Activated CD8-positive, alpha-beta memory T cell treated with anti-CD3 and anti-CD28 coated beads for 48 hours (primary cell): ENCODE data around the gene SPTLC1.
"Not testable (repeated sequence)": the region's sequence is repeated elsewhere in the genome, so short reads cannot be mapped to it uniquely, and the experiment has no call there.

Experiments
- DNase-seq, 3 experiments: peaks; one replicate each; pipeline ENCODE4 v3.0.0-alpha.2; 2020; ENCODE audit warnings: low read depth in 2 of 3, low spot score in 2 of 3

SPTLC1 gene

DNA sequence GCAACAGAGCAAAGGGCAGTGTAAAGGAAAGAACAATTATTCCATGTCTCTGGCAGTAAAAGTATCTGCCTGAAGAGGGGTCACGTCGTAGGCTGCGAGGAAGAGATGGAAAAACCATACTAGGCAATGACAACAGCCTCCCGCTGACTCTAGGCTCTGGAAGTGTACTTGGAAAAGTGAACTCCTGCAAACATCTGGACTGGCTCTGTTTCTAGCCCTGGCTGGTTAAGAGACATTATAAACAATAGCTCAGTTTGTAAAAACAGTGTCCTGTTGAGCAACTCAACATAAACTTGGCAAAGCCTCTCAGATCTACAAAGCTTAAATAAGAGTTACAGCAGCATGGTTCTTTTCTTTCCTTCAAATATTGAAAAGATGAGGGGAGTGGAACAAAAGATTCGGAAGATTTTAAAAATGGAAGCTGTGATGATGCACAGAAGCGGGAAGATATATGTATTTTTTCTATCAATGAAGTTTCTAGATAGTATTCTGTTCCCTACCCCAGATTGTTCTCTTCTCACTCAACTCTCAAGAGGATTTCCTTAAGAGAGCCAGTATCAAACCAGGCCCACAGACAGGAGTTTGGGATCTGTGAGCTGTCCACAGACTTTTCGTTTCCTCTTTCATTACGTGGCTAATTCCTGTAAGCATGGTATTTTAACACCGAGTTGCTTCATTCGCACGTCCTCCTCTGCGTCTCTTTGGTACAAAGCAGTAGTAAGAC, 79.4 kb downstream of the SPTLC1 start:
- DNase-seq: no peak

DNA sequence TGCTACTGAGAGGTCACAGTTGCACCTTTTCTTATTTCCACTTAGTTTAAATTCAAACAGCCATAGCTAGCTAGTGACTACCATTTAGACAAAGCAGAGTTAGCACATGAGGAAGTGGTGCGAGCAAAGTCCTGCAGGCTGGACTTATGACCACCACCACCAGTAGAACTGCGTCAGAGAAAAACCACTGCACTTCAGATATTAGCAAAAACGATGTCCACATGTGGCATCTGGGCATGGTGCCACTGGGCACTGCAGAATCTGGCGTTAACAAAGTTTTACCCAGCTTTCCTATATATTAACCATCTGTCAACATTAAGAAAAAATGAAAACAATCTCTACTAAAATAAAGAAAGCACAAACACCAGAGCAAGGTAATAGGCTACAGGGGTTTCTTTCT, 80.1 kb downstream of the SPTLC1 start:
- no peak for DNase-seq

DNA sequence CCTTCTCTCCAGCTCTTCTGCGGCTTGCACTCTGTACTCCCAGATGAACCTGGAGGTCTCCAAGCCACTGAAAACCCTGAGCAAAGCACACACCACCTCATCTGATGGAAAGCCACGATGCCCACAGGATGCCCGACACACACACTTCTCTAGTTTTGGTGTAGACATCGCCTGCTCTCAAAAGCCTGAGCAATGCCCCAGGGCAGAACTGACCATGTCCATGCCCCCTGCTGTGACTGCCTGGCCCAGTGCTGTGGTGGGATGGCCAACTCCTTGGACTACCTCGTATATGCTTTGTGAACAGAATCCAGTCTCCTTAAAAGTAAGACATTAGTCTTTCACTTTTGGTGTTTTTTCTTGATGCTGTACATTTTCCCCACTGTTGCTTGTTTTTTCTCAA, 81.2 kb downstream of the SPTLC1 start:
- no peak for DNase-seq

DNA sequence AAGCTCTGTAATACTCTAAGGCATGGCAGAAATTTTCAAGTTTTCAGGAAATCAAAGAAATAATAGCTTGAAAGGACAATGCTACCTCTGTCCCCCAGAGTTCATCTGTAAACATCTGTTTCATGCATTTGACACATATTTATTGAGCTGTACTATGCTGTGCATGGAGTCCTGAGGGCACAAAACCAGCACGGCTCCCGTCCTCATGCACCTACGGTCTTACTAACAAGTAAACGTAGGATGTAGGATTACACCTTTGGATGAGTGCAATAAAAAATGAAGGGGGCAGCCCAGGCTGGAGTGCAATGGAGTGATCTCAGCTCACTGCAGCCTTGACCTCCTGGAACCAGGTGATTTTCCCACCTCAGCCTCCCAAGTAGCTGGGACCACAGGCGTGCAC, 81.9 kb downstream of the SPTLC1 start:
- no peak for DNase-seq

DNA sequence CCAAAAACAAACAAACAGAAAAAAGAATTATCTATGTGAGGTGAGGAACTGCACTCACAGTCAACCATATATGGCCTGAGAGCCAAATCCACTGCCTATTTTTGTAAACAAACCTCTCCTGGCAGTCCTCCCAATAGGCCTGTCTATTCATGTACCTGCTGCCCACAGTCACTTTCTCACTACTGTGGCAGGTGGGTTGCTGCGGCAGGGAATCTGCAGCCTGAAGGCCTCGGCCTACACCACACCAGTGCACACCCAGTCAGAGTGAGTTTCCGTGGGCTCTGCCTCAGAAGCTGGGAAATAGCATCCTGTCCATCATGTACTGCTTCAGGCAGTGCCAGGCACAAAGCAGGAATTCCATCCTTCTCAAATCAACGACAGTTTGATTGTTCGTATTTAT, 82.3 kb downstream of the SPTLC1 start:
- DNase-seq: no peak

DNA sequence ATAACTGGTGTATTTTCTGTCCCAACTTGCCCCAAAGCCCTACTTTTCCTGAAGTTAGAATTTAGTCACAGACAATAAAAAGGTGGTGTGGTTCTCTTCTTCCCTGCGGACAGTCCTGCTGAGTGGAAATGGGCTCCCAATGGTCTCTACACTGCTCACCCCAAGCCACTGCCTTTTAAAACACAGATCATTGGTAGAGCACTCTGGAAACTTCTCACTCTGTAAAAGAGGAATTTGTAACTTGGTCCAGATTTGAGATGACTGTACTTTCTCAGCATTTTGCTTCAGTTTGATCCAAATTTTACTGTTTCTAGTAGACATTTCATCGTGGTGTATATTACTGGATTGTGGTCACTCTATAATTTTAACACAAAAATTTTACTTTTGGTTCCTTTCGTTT, 84.8 kb downstream of the SPTLC1 start:
- no peak for DNase-seq

DNA sequence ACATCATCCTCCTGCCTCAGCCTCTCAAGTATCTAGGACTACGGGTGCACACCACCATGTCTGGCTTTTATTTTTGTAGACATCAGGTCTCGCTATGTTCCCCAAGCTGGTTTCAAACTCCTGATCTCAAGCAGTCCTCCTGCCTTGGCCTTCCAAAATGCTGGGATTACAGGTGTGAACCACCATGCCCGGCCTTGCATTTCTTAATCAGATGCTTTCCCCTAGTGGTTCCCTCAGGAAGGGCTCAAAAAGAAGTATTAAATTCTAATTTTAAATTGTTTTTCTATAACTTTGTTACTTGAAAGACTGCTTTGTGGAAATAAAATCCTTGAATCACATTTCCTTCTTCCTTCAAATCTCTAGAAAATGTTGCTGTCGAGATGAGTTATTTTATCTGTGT, 85.7 kb downstream of the SPTLC1 start:
- no peak for DNase-seq

DNA sequence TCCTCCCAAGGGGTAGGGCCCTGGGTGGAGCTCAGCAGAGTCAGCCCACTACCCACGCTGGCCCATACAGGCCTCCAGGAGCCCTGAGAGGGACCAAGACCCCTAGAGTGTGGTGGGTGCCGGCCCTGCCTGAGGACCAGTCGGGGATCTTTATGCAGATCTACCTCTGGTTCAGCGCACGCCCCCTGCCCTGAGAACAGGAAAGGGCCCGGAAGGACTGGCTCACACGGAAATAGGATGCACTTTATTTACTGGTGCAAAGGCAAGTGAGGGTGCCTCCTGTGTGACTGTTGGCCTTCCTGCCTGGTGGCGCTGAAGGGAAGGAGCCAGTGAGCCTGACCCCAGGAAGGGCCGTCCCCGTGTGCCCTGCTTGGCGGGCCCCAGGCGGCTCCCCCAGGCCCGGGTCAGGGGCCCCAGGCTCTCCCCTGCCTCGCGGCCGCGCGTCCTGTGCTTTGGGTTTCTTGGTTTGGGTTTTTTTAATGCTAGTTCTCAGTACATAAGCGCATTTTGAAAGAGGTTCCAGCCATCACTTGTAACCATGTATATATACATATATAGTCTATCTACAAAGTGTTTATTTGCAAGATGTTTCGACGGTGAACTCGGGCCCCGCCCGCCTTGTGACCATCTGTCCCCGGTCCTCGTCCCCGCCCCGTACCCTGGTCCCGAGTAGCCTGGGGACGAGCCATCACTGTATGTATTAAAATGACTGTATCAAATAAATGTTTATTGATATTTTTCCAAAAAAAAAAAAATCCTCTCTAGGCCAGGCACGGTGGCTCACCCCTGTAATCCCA, 88.8 kb downstream of the SPTLC1 start:
- no peak for DNase-seq

DNA sequence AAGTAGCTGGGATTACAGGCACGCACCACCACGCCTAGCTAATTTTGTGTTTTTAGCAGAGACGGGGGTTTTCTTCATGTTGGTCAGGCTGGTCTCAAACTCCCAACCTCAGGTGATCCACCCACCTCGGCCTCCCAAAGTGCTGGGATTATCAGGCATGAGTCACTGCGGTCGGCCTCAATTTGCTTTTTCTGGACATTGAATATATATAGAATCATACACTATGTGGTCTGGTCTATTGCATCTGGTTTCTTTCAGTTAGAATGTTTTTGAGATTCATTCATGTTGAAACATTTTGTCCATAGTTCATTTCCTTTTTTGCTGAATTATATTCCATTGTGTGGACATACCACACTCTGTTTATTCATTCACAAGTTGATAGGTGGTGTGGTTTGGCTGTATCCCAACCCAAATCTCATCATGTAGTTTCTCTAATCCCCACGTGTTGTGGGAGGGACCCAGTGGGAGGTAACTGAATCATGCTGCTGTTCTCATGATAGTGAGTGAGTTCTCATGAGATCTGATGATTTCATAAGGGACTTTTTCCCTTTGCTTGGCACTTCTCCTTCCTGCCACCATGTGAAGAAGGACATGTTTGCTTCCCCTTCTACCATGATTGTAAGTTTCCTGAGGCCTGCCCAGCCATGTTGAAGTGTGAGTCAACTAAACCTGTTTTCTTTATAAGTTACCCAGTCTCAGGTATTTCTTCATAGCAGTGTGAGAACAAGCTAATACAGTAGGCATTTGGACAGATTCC, 93.2 kb downstream of the SPTLC1 start:
- DNase-seq: not testable (repeated sequence)

DNA sequence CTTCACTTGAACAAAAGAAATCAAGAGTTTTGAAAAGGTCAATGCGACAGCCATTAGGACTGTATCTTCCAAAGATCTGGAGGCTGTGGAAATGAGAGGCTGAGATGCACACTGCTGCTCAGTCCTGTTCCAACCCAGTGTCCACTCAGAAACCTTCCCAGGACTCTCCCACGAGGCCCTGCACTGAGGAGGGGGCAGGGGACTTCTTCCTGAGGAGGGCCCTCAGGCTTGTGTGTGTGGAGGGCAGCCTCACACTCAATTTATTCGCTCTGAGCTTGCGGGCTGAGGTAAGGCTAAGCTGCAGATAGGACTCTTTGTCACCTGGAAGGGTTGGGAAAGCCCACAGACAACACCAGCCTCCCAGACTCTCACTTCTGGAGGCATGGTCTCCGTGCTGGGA, 95.6 kb downstream of the SPTLC1 start:
- DNase-seq: no peak

DNA sequence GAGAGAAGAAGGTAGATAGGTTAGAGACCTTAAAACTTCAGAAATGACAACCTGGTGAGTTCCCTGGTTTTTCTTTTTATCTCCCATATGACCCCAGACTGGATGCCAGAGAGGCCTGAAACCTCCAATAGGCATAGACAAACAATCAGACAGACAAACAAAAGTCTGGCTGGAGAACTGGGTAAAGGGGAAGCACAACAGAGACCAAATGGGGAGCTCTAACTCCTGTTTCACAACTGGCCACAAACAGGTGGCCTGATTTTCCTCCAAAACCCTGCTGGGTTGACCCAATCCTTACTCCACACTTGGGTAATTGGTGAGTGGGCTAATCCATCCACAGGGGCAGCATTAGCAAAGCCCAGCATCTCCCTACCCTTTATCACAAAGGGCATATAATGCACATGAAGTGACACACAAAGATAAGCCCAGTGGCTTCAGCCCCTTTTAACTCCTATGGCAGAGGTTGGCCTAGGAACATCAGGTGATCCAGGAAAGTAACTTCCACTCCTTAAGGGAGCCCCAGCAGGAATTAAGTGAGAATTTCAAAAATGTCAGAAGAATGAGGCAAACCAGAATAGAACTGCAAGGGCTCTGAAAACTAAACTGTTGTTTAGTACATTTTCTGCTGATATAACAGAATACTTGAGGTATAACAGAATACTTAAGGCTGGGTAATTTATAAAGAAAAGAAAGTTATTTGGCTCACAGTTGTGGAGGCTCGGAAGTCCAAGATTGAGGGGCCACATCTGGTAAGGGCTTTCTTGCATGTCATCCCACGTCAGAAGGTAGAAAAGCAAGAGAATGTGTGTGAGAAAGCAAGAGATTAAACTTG, 104.3 kb downstream of the SPTLC1 start:
- DNase-seq: no peak

DNA sequence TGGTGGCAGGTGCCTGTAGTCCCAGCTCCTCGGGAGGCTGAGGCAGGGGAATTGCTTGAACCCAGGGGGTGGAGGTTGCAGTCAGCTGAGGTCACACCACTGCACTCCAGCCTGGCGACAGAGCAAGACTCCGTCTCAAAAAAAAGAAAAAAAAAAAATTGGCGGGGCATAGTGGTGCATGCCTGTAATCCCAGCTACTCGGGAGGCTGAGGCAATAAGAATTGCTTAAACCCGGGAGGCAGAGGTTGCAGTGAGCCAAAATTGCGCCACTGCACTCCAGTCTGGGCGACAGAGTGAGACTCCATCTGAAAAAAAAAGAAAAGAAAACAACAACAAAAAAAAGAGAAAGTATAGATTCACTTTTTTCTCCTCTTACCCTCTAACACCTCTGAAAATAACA, 105.0 kb downstream of the SPTLC1 start:
- DNase-seq: not testable (repeated sequence)

DNA sequence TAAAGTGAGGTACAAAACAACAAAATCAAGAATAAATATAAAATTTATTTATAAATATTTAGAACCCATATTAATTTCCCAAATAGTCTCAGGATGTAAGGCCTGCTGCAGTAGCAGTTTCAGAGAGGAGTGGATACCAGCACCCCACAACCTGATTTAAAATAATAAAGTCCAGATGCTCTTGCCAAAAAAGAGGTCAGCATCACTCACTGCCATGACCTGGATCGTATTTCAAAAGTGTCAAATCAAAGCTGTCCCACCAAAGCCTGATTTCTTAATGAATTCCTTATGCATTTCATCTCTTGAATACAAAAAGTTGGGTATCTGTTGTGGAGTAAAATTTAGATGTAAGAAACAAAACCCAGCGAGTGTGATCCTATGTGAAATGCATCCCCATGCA, 107.2 kb downstream of the SPTLC1 start:
- no peak for DNase-seq

DNA sequence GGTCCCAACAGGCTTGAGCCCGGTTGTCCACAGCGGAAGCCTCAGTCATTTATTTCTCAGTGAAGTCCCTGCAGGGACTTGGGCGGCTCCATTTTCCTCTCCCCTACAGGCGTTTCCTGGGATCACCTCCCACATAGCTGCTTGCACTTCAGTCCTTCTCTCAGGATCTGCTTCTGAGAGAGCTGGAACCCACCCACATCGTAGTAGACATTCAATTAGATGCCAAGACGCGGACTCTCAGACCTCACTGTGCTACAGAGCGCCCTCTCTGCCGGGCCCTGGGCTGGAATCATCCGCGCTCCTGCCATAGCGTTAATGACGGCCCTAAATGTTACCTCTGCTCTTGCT, 111.2 kb downstream of the SPTLC1 start:
- DNase-seq: no peak

DNA sequence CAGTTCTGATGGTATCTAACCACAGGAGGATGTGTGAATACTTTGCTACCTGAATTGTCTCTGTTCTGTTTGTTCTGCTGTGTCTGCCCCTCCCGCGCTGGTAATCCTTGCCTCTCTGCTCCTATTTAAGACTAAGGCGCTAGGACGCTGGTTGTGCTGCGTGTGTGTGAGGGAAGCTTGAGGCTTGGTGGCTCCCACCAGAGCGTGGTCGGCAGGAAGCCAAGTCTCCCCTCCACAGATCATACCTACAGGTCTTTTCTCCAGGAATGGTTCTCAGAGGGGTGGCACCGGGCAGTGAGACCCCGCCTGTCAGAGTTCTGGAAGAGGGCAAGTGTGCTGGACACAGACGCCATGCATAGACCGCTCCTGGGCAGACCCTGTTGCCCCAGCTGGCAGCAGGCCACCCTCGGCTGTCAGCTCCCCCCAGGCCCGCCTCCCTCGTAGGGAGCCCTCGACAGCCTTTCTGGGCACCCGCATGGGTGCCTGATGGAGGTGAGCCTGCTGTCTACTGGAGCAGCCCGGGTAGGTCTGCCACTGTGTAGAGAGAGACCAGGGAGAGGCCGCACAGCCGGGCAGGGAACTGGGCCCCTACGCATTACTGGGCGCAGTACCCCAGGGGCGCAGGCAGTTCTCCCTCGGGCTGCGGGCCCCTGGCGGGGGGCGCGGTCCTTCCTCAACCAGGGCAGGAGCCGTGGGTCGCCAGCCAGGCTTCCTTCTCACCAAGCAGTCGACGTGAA, 111.7 kb downstream of the SPTLC1 start:
- DNase-seq: no peak

DNA sequence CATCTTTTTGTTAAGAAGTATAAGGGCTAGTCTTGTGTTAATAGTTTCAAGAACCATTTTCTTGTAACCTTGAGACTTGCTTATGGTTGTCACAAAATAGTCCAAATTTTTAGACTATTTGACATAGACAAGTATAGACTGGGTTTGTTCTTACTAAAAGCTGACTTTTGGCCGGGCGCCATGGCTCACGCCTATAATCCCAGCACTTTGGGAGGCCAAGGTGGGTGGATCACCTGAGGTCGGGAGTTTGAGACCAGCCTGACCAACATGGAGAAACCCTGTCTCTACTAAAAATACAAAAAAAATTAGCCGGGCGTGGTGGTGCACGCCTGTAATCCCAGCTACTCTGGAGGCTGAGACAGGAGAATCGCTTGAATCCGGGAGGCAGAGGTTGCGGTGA, 113.3 kb downstream of the SPTLC1 start:
- not testable (repeated sequence) for DNase-seq

DNA sequence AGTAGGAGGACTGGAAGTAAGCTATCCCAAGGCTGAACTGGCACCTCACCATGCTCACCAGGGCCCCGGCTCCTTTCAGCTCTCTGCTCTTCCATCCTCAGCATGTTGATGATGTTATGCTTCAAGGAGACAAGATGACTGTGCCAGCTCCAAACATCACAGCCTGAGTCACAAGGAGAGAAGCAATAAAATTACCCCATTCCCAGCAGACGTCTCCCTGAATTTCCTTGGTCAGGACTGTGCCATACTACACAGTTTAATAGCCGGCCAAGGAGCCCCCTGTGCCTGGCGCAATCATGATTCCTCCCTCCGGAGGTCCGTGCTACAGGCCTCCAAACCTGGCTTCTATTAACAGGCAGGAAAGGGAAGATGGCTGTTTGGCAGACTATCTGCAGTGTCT, 114.0 kb downstream of the SPTLC1 start:
- no peak for DNase-seq

DNA sequence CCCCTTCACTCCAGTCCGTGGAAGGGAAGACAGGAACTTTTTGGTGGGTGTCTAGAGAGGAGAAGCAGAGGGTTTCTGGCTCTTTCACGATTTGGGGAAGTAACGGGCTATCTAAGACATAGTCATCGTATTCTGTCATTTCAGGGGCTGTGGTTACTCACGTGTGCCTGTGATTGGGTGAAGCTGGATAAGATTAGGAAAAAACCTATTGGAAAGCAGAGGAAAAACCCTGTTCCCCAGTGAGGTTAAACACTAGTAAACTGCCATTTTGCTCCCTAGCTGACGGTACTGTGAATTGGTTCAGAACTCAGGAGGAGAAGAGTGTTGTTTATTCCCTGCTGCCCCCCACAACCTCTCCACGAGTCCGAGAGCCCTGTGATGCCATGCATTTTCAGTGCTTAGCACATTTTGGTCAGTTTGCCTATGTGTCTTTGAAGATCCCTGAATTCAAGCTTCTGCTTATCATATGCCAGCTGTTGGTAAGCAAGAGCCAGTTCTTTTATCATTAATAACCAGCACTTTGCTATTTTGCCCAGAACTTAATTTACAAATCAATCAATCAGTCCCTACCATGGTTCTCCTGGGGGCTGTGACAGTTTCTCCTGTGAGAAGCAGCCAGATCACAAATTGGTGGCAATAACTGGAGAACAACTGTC, 120.1 kb downstream of the SPTLC1 start:
- no peak for DNase-seq

DNA sequence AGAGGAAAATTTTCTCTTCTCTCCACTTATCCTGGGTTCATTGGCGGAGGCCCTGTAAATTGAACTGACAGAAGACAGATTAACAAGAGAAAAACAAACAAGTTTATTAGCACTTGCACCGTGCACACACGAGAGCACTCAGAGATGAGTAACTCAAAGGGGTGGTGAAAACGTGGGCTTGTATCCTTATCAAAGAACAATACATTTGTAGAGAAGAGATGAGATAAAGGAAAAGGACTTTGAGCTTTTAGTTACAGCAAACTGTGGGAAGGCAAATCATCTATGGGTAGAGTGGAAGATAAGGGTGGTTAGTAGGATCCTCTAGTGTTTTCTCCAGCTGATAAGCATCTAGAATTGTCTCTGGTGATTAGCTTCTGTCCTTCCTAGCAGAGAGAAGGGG, 120.8 kb downstream of the SPTLC1 start:
- DNase-seq: no peak

DNA sequence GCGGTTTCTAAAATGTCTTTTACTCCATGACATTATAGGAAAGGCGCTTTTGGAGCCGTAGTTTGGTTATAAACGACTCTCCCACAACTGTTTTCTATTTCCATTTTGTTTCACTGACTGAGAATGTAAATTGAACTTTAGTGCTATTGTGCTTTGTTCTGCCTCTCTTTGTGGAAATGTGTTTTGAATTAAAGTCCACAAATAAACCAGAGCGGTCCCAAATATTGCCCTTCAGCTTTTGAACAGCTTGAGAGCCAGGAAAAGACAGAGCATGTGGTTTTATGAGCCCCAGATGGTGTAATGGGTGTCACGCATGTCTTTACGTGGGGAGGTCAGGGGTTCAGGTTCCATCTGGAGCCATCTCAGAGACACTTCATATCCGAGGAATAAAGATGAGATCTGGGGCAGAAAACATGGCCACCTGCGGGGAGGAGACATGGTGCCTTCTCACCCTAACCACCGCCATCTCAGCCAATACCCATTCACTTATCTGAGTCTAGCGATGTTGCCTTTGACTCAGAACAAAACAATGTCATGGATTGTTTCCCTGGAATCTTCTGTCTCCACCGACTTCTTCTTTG, 122.7 kb downstream of the SPTLC1 start:
- DNase-seq: no peak
